ENCODE data around the gene PROKR2. TPM values are rescaled to one million over a fixed set of nuclear protein-coding genes. Genes with fewer than 3 reads are reported as not detected.

The PROKR2 gene
- total RNA-seq, result not detected in 2 replicates

DNA sequence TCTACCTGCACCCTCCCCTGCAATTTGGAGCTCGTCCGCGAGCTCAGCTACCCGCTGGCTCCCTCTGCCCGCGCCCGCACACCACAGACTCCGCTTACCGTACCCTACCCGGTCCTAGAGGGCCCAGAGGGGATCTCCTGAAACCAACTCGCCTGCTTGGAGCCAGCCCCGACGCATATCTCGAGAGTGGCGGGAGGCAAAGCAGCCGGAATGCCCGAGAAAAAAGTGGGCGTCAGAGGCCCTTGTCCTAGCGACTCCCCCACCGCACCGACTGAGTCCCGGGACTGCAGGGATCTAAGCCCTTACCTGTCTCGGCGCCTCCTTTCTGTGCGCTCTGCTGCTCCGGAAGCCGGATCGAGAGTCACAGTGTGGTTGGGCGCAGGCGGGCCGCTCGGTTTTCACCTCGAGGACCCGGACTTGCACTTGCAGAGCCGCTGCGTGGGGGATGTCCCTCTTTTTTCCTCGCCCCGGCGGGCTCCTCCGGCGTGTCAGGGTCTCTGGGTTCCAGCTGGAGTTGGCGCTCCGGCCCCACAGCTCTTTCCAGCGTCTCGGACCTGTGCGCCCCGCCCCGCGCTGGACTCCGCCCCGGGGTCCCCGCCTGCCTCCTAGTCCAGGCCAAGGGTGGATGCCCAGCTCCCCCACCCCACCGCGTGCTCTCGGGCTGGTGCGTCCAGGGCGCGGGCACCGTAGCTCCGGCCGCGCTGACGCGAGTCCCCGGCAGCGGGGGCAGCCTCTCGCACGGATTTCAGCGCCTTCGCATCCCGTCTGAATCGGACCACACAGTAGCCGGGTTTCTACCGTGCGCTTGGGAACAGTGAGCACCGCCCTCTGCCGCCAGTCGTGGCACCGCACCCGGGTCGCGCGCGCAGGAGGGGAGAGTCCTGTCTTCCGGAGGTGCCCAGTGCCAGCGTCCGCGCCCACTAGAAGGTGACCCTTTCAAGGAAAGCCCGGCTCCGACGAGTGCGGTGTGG is at the start of gene PROKR2:
Gene PROKR2 (minus strand): TSS at position 767 of the 971 bp plus-strand sequence. CDS start 2,585 bp downstream, outside the sequence.

Other genes starting within 250 kb of the PROKR2 start
- gene TMEM230, start 203.9 kb downstream of the PROKR2 start, total RNA-seq, result 106 and 126 TPM in 2 replicates
- gene PCNA, start 197.0 kb downstream of the PROKR2 start, total RNA-seq, result 52.7 and 85.4 TPM in 2 replicates
- gene CDS2, start 189.9 kb downstream of the PROKR2 start, total RNA-seq, result 9.7 and 17.8 TPM in 2 replicates